Neural crest cell (in vitro differentiated cells): ENCODE data around the gene CDK1. TPM values are rescaled to one million over a fixed set of nuclear protein-coding genes. Genes with fewer than 3 reads are reported as not detected.

Experiments
- DNase-seq: peaks from one replicate; pipeline ENCODE4 v3.0.0; 2021; ENCODE audit warnings: low read depth, mixed read lengths, low spot score
- H3K27ac Mint-ChIP-seq: one replicate; pipeline ENCODE4 v1.8.0; 2021; ENCODE audit warnings: mild to moderate bottlenecking, mixed read lengths; ENCODE audit not compliant: unreplicated experiment
- H3K27me3 Mint-ChIP-seq: 2 replicates; pipeline ENCODE4 v1.8.0; 2021; ENCODE audit warnings: low read depth, mild to moderate bottlenecking, mixed read lengths
- H3K36me3 Mint-ChIP-seq: 2 replicates; pipeline ENCODE4 v1.8.0; 2021; ENCODE audit warnings: low read depth, mild to moderate bottlenecking, mixed read lengths
- H3K4me1 Mint-ChIP-seq: 2 replicates; pipeline ENCODE4 v1.8.0; 2021; ENCODE audit warnings: mixed read lengths
- H3K4me3 Mint-ChIP-seq: one replicate; pipeline ENCODE4 v1.8.0; 2021; ENCODE audit warnings: mild to moderate bottlenecking, mixed read lengths
- H3K9me3 Mint-ChIP-seq: 2 replicates; pipeline ENCODE4 v1.8.0; 2021; ENCODE audit warnings: mixed read lengths
- total RNA-seq: library from RNA; stranded (reverse); gene quantifications from 2 replicates; pipeline ENCODE4 v1.2.1, GENCODE V29; 2021
- TF ChIP-seq, protein P1 (sequence below): fragments of 200-600 bp; sonication (generic); conservative IDR thresholded peaks from 2 replicates; pipeline ENCODE4 v1.5.0; 2021; ENCODE audit warnings: antibody characterized with exemption, mild to moderate bottlenecking

Gene CDK1
- total RNA-seq, 1 donor from 2014 or later, result 92.8 TPM

DNA sequence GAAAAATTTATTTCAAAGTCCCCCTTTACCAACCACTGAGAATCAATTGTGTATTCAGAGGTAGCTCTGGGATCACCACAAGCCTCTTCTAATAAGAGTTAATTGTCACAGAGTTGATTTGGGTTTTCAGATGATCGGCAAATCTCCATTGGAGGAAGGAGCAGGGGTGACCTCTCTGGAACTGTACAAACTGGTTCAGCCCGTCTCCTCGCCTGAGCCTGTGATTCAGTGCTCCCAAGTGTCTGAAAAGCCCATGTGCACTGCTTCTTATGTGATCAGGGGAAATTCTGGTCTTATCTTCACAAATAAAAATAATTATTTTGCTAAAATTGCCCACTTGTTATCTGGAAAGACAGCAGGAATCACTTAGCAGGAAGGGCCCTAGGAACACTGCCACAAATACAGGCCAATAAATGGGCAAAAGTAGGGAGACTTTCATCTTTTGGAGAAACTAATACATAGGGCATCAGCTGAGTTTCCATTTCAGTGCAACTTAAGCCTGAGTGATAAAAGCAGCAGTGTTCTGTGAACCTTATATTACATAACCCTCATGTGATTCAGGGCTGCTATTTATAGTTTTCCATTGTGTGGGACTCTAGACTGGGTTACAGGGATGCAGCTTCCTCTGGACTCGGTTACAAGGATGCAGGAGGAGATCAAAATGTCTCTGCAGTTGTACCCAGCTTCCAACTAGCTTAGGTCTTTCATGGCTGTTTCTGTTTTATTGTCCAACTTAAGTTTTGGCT is 32.3 kb downstream of the CDK1 start:
- Mint-ChIP-seq H3K27me3 (no peaks in the 10 kb centered on the region), H3K9me3 (peaks cover 3% of the 10 kb centered on the region), H3K4me3 (no peak overlapping the region), H3K36me3 (peaks cover 3% of the 10 kb centered on the region), H3K27ac (no peak overlapping the region), H3K4me1 (peaks cover 9% of the 10 kb centered on the region)
- no peak for DNase-seq
- TF ChIP-seq, protein P1, sequence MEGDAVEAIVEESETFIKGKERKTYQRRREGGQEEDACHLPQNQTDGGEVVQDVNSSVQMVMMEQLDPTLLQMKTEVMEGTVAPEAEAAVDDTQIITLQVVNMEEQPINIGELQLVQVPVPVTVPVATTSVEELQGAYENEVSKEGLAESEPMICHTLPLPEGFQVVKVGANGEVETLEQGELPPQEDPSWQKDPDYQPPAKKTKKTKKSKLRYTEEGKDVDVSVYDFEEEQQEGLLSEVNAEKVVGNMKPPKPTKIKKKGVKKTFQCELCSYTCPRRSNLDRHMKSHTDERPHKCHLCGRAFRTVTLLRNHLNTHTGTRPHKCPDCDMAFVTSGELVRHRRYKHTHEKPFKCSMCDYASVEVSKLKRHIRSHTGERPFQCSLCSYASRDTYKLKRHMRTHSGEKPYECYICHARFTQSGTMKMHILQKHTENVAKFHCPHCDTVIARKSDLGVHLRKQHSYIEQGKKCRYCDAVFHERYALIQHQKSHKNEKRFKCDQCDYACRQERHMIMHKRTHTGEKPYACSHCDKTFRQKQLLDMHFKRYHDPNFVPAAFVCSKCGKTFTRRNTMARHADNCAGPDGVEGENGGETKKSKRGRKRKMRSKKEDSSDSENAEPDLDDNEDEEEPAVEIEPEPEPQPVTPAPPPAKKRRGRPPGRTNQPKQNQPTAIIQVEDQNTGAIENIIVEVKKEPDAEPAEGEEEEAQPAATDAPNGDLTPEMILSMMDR, result no peak

DNA sequence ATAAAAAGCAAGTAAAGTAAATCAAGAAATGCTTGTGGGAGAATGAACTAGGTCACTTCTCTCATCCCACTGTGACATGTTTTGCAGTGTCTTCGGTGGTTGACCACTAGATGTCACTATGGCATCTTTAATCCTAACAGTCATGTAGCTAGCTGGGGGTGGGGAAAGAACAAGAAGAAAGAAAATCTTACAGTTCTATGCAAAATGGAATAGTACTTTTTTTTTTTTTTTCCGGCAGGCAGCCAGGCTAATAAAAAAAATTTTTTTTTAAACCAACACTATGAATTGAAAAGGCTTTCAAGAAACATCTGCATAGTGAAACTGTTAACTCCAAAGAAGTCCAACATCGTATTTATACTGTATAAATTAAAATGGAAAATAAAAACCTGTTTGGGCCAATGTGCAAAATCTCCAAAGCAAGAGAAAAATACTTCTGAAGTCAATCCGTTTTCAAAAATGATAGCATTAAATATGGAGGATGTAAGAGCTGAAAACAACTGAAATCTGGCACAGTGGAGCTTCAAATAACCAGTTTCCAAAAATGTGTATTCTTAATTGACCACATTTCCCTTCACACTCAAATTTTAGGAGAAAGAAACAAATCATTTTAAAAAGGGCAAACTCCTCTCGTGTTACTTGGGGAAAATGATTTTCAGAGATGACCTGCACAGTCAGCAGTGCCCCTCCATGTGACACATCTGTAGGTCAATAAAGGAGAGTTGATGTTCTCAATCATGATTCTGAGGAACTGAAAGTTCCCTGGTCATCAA is 38.5 kb downstream of the CDK1 start:
- Mint-ChIP-seq H3K9me3 (no peaks in the 10 kb centered on the region), H3K27ac (no peak overlapping the region), H3K4me1 (peaks cover 18% of the 10 kb centered on the region), H3K27me3 (no peaks in the 10 kb centered on the region), H3K4me3 (no peak overlapping the region), H3K36me3 (no peaks in the 10 kb centered on the region)
- DNase-seq, result peak; percentile 32
- TF ChIP-seq, protein P1, result peak; percentile 90

- Mint-ChIP-seq H3K9me3 (no peaks in the 10 kb centered on the region), H3K27me3 (no peaks in the 10 kb centered on the region), H3K27ac (no peak overlapping the region)
Measured at GRCh38 chr10:60817398-60817805, 39.1 kb downstream of the CDK1 start.

DNA sequence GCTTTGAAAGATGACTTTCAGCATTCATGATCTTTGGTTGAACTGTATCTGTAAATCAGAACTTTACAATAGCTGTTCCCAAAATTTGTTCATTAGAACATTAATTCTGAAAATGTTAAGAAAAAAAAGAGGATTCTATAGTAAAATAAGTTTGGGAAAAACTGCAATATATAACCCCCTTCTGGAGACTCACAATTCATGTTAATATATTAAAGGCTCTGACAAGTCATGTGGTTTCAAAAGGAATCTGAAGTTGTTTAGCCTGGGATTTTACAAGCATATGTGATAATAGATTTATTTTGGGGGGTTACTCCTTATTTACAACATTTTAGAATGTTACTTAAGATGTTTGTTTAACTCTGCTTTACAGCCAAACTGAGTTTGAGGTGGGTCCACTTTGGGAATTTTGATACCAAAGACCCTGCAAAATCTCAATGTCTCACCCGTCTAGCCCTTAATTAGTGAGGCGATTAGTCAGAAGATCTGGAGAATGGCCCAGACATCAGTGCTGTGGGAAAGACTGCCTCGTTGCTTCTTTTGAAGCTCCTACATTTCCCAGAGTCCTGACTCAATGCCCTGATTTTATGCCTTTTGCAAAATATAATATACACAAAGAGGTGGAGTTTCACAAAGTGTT is 40.0 kb downstream of the CDK1 start:
- DNase-seq, result no peak
- no peaks in the 10 kb centered on the region for H3K27me3 Mint-ChIP-seq
- H3K4me3 Mint-ChIP-seq, result no peak overlapping the region
- no peaks in the 10 kb centered on the region for H3K36me3 Mint-ChIP-seq
- no peaks in the 10 kb centered on the region for H3K9me3 Mint-ChIP-seq
- peaks cover 31% of the 10 kb centered on the region for H3K4me1 Mint-ChIP-seq
- no peak overlapping the region for H3K27ac Mint-ChIP-seq
- TF ChIP-seq, protein P1, result no peak

More at GRCh38 chr10:60817398-60817805, 39.1 kb downstream of the CDK1 start:
- Mint-ChIP-seq H3K4me1 (peaks cover 23% of the 10 kb centered on the region), H3K4me3 (no peak overlapping the region), H3K36me3 (no peaks in the 10 kb centered on the region)
- TF ChIP-seq, protein P1, result no peak
- no peak for DNase-seq

GRCh38 chr10:60819271-60819670 is 41.0 kb downstream of the CDK1 start:
- Mint-ChIP-seq H3K27me3 (no peaks in the 10 kb centered on the region), H3K4me1 (peaks cover 34% of the 10 kb centered on the region), H3K36me3 (no peaks in the 10 kb centered on the region), H3K9me3 (no peaks in the 10 kb centered on the region), H3K27ac (no peak overlapping the region), H3K4me3 (no peak overlapping the region)
- DNase-seq, result no peak
- TF ChIP-seq, protein P1, result no peak
